ENCODE results near the gene DUS2. TPM values are rescaled to one million over a fixed set of nuclear protein-coding genes. Genes with fewer than 3 reads are reported as not detected.

The DUS2 gene
- total and polyA plus RNA-seq, 2 of the 8 experiments (the other 6 are each of a cell fraction or from before 2014, with no cell fraction given), result 17.2 to 27.0 TPM

- TF ChIP-seq ATF2 (IDR thresholded peaks at IDR 0.05; ENCODE audit: low read length) (no peak), EGR1 (IDR thresholded peaks at IDR 0.05; ENCODE audit: borderline replicate concordance, low read depth, low read length) (no peak), POU5F1 (IDR thresholded peaks at IDR 0.05; ENCODE audit: low read depth, low read length) (no peak), SP1 (IDR thresholded peaks at IDR 0.05; ENCODE audit: low read depth, low read length) (no peak), SP2 (IDR thresholded peaks at IDR 0.05; ENCODE audit: low read length) (no peak)
Measured at GRCh38 chr16:68047987-68048386, 24.9 kb downstream of the DUS2 start (continued).

Data from H1 (cell line).